Keratinocyte (primary cell): ENCODE measurements around the gene BTBD8. TPM values are rescaled to one million over a fixed set of nuclear protein-coding genes. Genes with fewer than 3 reads are reported as not detected.
A peak's percentile ranks its signal among the peaks of the same experiment; 100 is the strongest.

Experiments used
- DNase-seq: peaks from one replicate; pipeline ENCODE4 v3.0.0-alpha.2; 2011; ENCODE audit warnings: low read depth, missing footprints, low spot score
- FAIRE-seq: peaks from 2 replicates; lab custom pipeline; 2011; peaks lifted over from hg19 to GRCh38; lab: Jason Lieb, UNC
- H2AFZ ChIP-seq: 2 replicates; pipeline ENCODE4 v1.6.0; 2012; ENCODE audit warnings: low read length, control low read depth, inconsistent platforms; ENCODE audit not compliant: control insufficient read depth
- H3K27ac ChIP-seq: 2 replicates; pipeline ENCODE4 v1.5.1; 2011; ENCODE audit warnings: low read length; ENCODE audit not compliant: control insufficient read depth, insufficient read depth
- H3K27me3 ChIP-seq: 3 replicates; pipeline ENCODE4 v1.6.0; 2011; ENCODE audit warnings: low read length; ENCODE audit not compliant: control insufficient read depth, insufficient read depth; ENCODE audit errors: extremely low read depth
- H3K36me3 ChIP-seq, 2 experiments: 2 replicates in 1 of 2; 3 replicates in 1 of 2; pipeline ENCODE4 v1.5.1; 2011; ENCODE audit warnings: low read length in 2 of 2, mild to moderate bottlenecking in 1 of 2; ENCODE audit not compliant: control insufficient read depth in 2 of 2, insufficient read depth in 2 of 2; ENCODE audit errors: extremely low read depth in 1 of 2
- H3K4me1 ChIP-seq: 3 replicates; pipeline ENCODE4 v1.5.1; 2011; ENCODE audit warnings: low read length; ENCODE audit not compliant: control insufficient read depth, insufficient read depth; ENCODE audit errors: extremely low read depth
- H3K4me2 ChIP-seq: 3 replicates; pipeline ENCODE4 v1.6.0; 2011; ENCODE audit warnings: low read depth, low read length; ENCODE audit not compliant: control insufficient read depth, insufficient read depth; ENCODE audit errors: extremely low read depth
- H3K4me3 ChIP-seq, 3 experiments: fragments of 200-600 bp in 1 of 3; sonication (generic) in 1 of 3; 2 replicates in 2 of 3; 3 replicates in 1 of 3; pipeline ENCODE4 v1.5.1; 2011 to 2016; ENCODE audit warnings: low read length in 3 of 3, mild to moderate bottlenecking in 3 of 3, control low read depth in 2 of 3, inconsistent platforms in 1 of 3, low read depth in 1 of 3, mixed read lengths in 1 of 3, mixed run types in 1 of 3, moderate library complexity in 1 of 3; ENCODE audit not compliant: control insufficient read depth in 2 of 3, insufficient read depth in 2 of 3; ENCODE audit errors: extremely low read depth in 1 of 3
- H3K79me2 ChIP-seq: 2 replicates; pipeline ENCODE4 v1.6.0; 2012; ENCODE audit warnings: low read length; ENCODE audit not compliant: control insufficient read depth, insufficient read depth
- H3K9ac ChIP-seq: 3 replicates; pipeline ENCODE4 v1.6.0; 2011; ENCODE audit warnings: low read length; ENCODE audit not compliant: control insufficient read depth, insufficient read depth; ENCODE audit errors: extremely low read depth
- H3K9me1 ChIP-seq: 3 replicates; pipeline ENCODE4 v1.6.0; 2011; ENCODE audit warnings: low read length; ENCODE audit not compliant: control insufficient read depth, insufficient read depth; ENCODE audit errors: extremely low read depth
- H3K9me3 ChIP-seq: 2 replicates; pipeline ENCODE4 v1.5.1; 2012; ENCODE audit warnings: low read depth, low read length; ENCODE audit not compliant: control insufficient read depth
- H4K20me1 ChIP-seq: 3 replicates; pipeline ENCODE4 v1.6.0; 2011; ENCODE audit warnings: low read length; ENCODE audit not compliant: control insufficient read depth, insufficient read depth; ENCODE audit errors: extremely low read depth
- EZH2 ChIP-seq: IDR thresholded peaks from one replicate; pipeline ENCODE4 v1.6.1; 2012; ENCODE audit warnings: inconsistent platforms, mild to moderate bottlenecking, low read length, moderate library complexity
- dilution Hi-C: fragments of 300-500 bp; cut with MboI; formaldehyde crosslinking; loops from one replicate; pipeline ENCODE4 v1.7.0; 2020; ENCODE audit warnings: low sequenced_read_pairs; ENCODE audit not compliant: extremely low pct_ligation_motif_present
- polyA plus RNA-seq, 5 experiments: library from polyadenylated mRNA; depleted of rRNA in 3 of 5; stranded (reverse) in 3 of 5; stranded (forward) in 1 of 5; unstranded in 1 of 5; fragments of >200 nt; gene quantifications; 1 replicate in 1 of 5; 2 replicates in 3 of 5; 3 replicates in 1 of 5; pipeline versions ENCODE4 v1.2.1 to v1.2.3, GENCODE V29; 2011 to 2012; ENCODE audit warnings: missing spikeins in 2 of 5, low read depth in 1 of 5, low replicate concordance in 1 of 5
- TF ChIP-seq, protein P1 (sequence below), 3 experiments: IDR thresholded peaks in 1 of 3; conservative IDR thresholded peaks in 1 of 3; optimal IDR thresholded peaks in 1 of 3; 2 replicates in 2 of 3; 3 replicates in 1 of 3; pipeline versions ENCODE3 to v1.5.1; 2011; ENCODE audit warnings: low read length in 3 of 3, mild to moderate bottlenecking in 3 of 3, moderate library complexity in 2 of 3, control low read depth in 1 of 3, inconsistent platforms in 1 of 3; ENCODE audit not compliant: insufficient read depth in 2 of 3; ENCODE audit errors: extremely low read depth in 1 of 3

Gene BTBD8
- polyA plus RNA-seq, 1 donor (not counting 4 experiments of a cell fraction or from before 2014, with no cell fraction given): 1.4 TPM

DNA sequence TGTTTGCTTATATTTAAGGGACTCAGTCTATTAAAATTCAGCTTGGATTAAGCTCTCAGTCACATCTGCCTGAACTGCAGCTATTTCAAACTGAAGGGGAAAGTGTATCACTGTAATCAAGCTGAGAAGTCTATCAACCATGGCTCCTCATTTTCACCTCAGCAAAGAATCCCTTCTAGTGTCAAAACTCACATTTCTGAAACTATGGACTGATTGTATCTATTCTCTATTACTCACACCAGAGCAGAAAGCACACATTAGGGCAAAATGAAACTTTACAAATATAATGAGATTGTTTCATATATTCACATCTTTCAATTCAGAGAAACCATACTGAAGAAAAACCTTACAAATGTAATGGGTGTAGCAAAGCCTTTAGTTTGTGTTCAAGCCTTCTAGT is 123.0 kb downstream of the BTBD8 start:
- DNase-seq (no peak), FAIRE-seq (no peak)
- Histone ChIP-seq H3K79me2 (no peaks in the 10 kb centered on the region), H3K4me3 (no peak overlapping the region), H3K9me3 (no peaks in the 10 kb centered on the region), H3K9me1 (no peaks in the 10 kb centered on the region), H3K27ac (no peak overlapping the region), H3K9ac (no peak overlapping the region), H2AFZ (no peak overlapping the region), H4K20me1 (no peaks in the 10 kb centered on the region), H3K27me3 (no peaks in the 10 kb centered on the region), H3K4me2 (no peak overlapping the region), H3K4me1 (no peaks in the 10 kb centered on the region), H3K36me3 (no peaks in the 10 kb centered on the region)
- dilution Hi-C loops: no loop called here
- TF ChIP-seq, protein P1, sequence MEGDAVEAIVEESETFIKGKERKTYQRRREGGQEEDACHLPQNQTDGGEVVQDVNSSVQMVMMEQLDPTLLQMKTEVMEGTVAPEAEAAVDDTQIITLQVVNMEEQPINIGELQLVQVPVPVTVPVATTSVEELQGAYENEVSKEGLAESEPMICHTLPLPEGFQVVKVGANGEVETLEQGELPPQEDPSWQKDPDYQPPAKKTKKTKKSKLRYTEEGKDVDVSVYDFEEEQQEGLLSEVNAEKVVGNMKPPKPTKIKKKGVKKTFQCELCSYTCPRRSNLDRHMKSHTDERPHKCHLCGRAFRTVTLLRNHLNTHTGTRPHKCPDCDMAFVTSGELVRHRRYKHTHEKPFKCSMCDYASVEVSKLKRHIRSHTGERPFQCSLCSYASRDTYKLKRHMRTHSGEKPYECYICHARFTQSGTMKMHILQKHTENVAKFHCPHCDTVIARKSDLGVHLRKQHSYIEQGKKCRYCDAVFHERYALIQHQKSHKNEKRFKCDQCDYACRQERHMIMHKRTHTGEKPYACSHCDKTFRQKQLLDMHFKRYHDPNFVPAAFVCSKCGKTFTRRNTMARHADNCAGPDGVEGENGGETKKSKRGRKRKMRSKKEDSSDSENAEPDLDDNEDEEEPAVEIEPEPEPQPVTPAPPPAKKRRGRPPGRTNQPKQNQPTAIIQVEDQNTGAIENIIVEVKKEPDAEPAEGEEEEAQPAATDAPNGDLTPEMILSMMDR (optimal IDR thresholded peaks at IDR 0.05 in 1 of 3, IDR thresholded peaks at IDR 0.05 in 1 of 3, conservative IDR thresholded peaks at IDR 0.05 in 1 of 3; ENCODE audit: extremely low read depth in 1 of 3, insufficient read depth in 2 of 3, low read length in 3 of 3): no peak
- TF ChIP-seq EZH2: no peak

DNA sequence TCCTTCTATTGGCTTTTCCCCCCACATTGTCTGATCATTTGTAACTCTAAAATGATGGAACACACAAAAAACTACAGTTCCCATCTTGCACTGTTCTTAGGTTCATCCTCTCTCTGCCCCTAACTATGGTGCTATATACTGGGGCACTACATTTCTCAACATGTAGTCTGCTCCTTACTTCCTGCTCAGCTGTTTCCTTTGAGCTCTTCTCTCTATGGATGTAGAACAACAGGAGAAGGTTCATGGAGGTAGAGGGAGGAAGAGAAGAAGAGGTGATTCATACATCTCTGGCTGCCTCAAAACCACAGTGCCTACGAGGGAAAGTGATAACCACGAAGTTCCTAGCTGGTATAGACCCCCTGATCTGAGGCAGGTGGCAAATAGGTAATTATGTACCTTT is 130.6 kb downstream of the BTBD8 start:
- Histone ChIP-seq H3K9me3 (no peaks in the 10 kb centered on the region), H3K36me3 (no peaks in the 10 kb centered on the region), H2AFZ (no peak overlapping the region), H3K79me2 (no peaks in the 10 kb centered on the region), H3K9ac (no peak overlapping the region), H3K27me3 (no peaks in the 10 kb centered on the region), H3K4me2 (no peak overlapping the region), H4K20me1 (no peaks in the 10 kb centered on the region), H3K4me1 (no peaks in the 10 kb centered on the region), H3K9me1 (no peaks in the 10 kb centered on the region), H3K27ac (no peak overlapping the region), H3K4me3 (no peak overlapping the region)
- peak; percentile 13 for FAIRE-seq
- DNase-seq: no peak
- dilution Hi-C loops: no loop called here
- no peak for TF ChIP-seq EZH2
- TF ChIP-seq, protein P1 (optimal IDR thresholded peaks at IDR 0.05 in 1 of 3, IDR thresholded peaks at IDR 0.05 in 1 of 3, conservative IDR thresholded peaks at IDR 0.05 in 1 of 3; ENCODE audit: extremely low read depth in 1 of 3, insufficient read depth in 2 of 3, low read length in 3 of 3): no peak
